ENCODE data around the gene NLRP6.

GRCh38 chr11:284105-285020 lies 6.2 kb downstream of the NLRP6 start:
- TF ChIP-seq CTCF (IDR thresholded peaks at IDR 0.05) (no peak), POLR2A (IDR thresholded peaks at IDR 0.05) (no peak), POLR2AphosphoS5 (IDR thresholded peaks at IDR 0.05) (no peak)

Data from gastroesophageal sphincter (tissue), 3 donors.